Neural cell (in vitro differentiated cells): ENCODE measurements around the gene CTSV. TPM values are rescaled to one million over a fixed set of nuclear protein-coding genes. Genes with fewer than 3 reads are reported as not detected.
"Not testable (repeated sequence)": the region's sequence is repeated elsewhere in the genome, so short reads cannot be mapped to it uniquely, and the experiment has no call there.

Experiments used
- H2AFZ ChIP-seq: fragments of 200-600, 300-800 bp; sonication (generic), shearing (Covaris generic); 2 replicates; pipeline ENCODE4 v1.6.0; 2014; ENCODE audit warnings: low read depth, mild to moderate bottlenecking, antibody characterized with exemption, low read length, moderate library complexity
- H3F3A ChIP-seq: fragments of 200-600 bp; shearing (Covaris generic); 2 replicates; pipeline ENCODE4 v1.6.1; 2016; ENCODE audit warnings: mild to moderate bottlenecking, moderate library complexity, mixed read lengths, antibody characterized with exemption, low read length; ENCODE audit not compliant: insufficient read depth, poor library complexity, severe bottlenecking
- H3K27ac ChIP-seq: fragments of 200-600, 300-800 bp; sonication (generic), shearing (Covaris generic); 2 replicates; pipeline ENCODE4 v1.5.1; 2014; ENCODE audit warnings: mild to moderate bottlenecking, low read length, moderate library complexity
- H3K27me3 ChIP-seq: fragments of 300-800, 200-600 bp; sonication (generic), shearing (Covaris generic); 2 replicates; pipeline ENCODE4 v1.6.0; 2014; ENCODE audit warnings: mild to moderate bottlenecking, low read depth, low read length, moderate library complexity; ENCODE audit not compliant: insufficient read depth
- H3K36me3 ChIP-seq: fragments of 300-800, 200-600 bp; sonication (generic), shearing (Covaris generic); 2 replicates; pipeline ENCODE4 v1.5.1; 2014; ENCODE audit warnings: mild to moderate bottlenecking, antibody characterized with exemption, low read length, moderate library complexity; ENCODE audit not compliant: insufficient read depth
- H3K4me2 ChIP-seq: fragments of 300-800, 200-600 bp; sonication (generic), shearing (Covaris generic); 2 replicates; pipeline ENCODE4 v1.6.0; 2014; ENCODE audit warnings: mild to moderate bottlenecking, low read length
- H3K4me3 ChIP-seq: fragments of 300-800, 200-600 bp; sonication (generic), shearing (Covaris generic); 2 replicates; pipeline ENCODE4 v1.5.1; 2014; ENCODE audit warnings: mild to moderate bottlenecking, low read length, moderate library complexity
- H3K79me2 ChIP-seq: fragments of 200-600 bp; shearing (Covaris generic); replicated peaks from 2 replicates; pipeline ENCODE4 v1.6.0; 2014; ENCODE audit warnings: mild to moderate bottlenecking, low read length, moderate library complexity; ENCODE audit not compliant: insufficient read depth
- H3K9ac ChIP-seq: fragments of 300-800, 200-600 bp; sonication (generic), shearing (Covaris generic); 2 replicates; pipeline ENCODE4 v1.6.1; 2016; ENCODE audit warnings: mild to moderate bottlenecking, low read length, mixed read lengths
- H3K9me2 ChIP-seq: fragments of 200-600 bp; shearing (Covaris generic); 2 replicates; pipeline ENCODE4 v1.6.1; 2016; ENCODE audit warnings: mild to moderate bottlenecking, low read length, mixed read lengths; ENCODE audit not compliant: insufficient read depth
- H3K9me3 ChIP-seq: fragments of 200-600, 300-800 bp; sonication (generic), shearing (Covaris generic); 2 replicates; pipeline ENCODE4 v1.6.1; 2016; ENCODE audit warnings: mild to moderate bottlenecking, mixed run types, low read length, moderate library complexity, mixed read lengths
- H4K20me1 ChIP-seq: fragments of 200-600 bp; shearing (Covaris generic); 2 replicates; pipeline ENCODE4 v1.6.1; 2016; ENCODE audit warnings: mild to moderate bottlenecking, mixed run types; ENCODE audit not compliant: insufficient read depth
- polyA plus RNA-seq: library from polyadenylated mRNA; depleted of rRNA; stranded (reverse); fragments of >200 nt; gene quantifications from 2 replicates; pipeline ENCODE4 v1.2.3, GENCODE V29; 2014

CTSV gene
- polyA plus RNA-seq, 1 donor from 2014 or later: 1.8 TPM

GRCh38 chr9:96994531-96995016, 44.4 kb downstream of the CTSV start:
- H3K9ac ChIP-seq, H3K4me3 ChIP-seq, H3K27ac ChIP-seq, H3K9me2 ChIP-seq, H2AFZ ChIP-seq, H3K36me3 ChIP-seq, H3K4me2 ChIP-seq, H3K9me3 ChIP-seq, H4K20me1 ChIP-seq, H3K27me3 ChIP-seq, H3K79me2 ChIP-seq, H3F3A ChIP-seq: not testable (repeated sequence)

GRCh38 chr9:96992303-96992702, 46.6 kb downstream of the CTSV start:
- H3K27me3 ChIP-seq: not testable (repeated sequence)

GRCh38 chr9:96989747-96990318, 49.1 kb downstream of the CTSV start:
- not testable (repeated sequence) for H3F3A ChIP-seq, H3K9ac ChIP-seq, H3K9me2 ChIP-seq, H3K9me3 ChIP-seq, H2AFZ ChIP-seq, H3K36me3 ChIP-seq, H3K27me3 ChIP-seq, H4K20me1 ChIP-seq, H3K4me3 ChIP-seq, H3K79me2 ChIP-seq, H3K27ac ChIP-seq, H3K4me2 ChIP-seq

More at GRCh38 chr9:96992303-96992702, 46.6 kb downstream of the CTSV start:
- not testable (repeated sequence) for H2AFZ ChIP-seq, H3K9me2 ChIP-seq, H3K9me3 ChIP-seq, H3F3A ChIP-seq, H3K36me3 ChIP-seq, H3K9ac ChIP-seq, H3K4me3 ChIP-seq, H3K79me2 ChIP-seq, H3K4me2 ChIP-seq, H3K27ac ChIP-seq, H4K20me1 ChIP-seq

- not testable (repeated sequence) for H3K9me2 ChIP-seq, H3F3A ChIP-seq, H3K79me2 ChIP-seq
Measured at GRCh38 chr9:96984887-96985286, 54.1 kb downstream of the CTSV start.

GRCh38 chr9:96984139-96984538, 54.8 kb downstream of the CTSV start:
- not testable (repeated sequence) for H2AFZ ChIP-seq, H3K9ac ChIP-seq, H3K79me2 ChIP-seq, H3K9me2 ChIP-seq, H3K27ac ChIP-seq, H4K20me1 ChIP-seq, H3K4me3 ChIP-seq, H3F3A ChIP-seq, H3K9me3 ChIP-seq, H3K27me3 ChIP-seq, H3K36me3 ChIP-seq, H3K4me2 ChIP-seq

More at GRCh38 chr9:96984887-96985286, 54.1 kb downstream of the CTSV start:
- not testable (repeated sequence) for H3K27me3 ChIP-seq, H3K9me3 ChIP-seq, H3K36me3 ChIP-seq, H3K4me2 ChIP-seq, H2AFZ ChIP-seq, H4K20me1 ChIP-seq, H3K9ac ChIP-seq, H3K4me3 ChIP-seq, H3K27ac ChIP-seq

- not testable (repeated sequence) for H3K9ac ChIP-seq, H3K79me2 ChIP-seq
Measured at GRCh38 chr9:96983496-96984122, 55.3 kb downstream of the CTSV start.

More at GRCh38 chr9:96983496-96984122, 55.3 kb downstream of the CTSV start:
- H3K27ac ChIP-seq, H2AFZ ChIP-seq, H3K9me3 ChIP-seq, H3F3A ChIP-seq, H3K36me3 ChIP-seq, H3K9me2 ChIP-seq, H3K4me3 ChIP-seq, H3K27me3 ChIP-seq, H3K4me2 ChIP-seq, H4K20me1 ChIP-seq: not testable (repeated sequence)

Other genes starting within 250 kb of the CTSV start
- 5.4 and 6.0 TPM in 2 replicates for gene ZNF782, start 184.6 kb downstream of the CTSV start, polyA plus RNA-seq
- 0.18 and 1.1 TPM in 2 replicates for gene NUTM2G, start 110.3 kb downstream of the CTSV start, polyA plus RNA-seq